Right lobe of liver (tissue), 4 donors: Measurements from ENCODE around the gene PRR36.

ENCODE experiments used
- CTCF ChIP-seq, 4 donors: fragments of 200-600 bp in 3 of 4; fragments of 450-650 bp in 1 of 4; IDR thresholded peaks; one replicate each; pipeline versions ENCODE4 v1.5.1 to v1.8.0; 2016 to 2022; ENCODE audit warnings: antibody characterized with exemption in 4 of 4, mild to moderate bottlenecking in 2 of 4
- POLR2A ChIP-seq: fragments of 450-650 bp; IDR thresholded peaks from one replicate; pipeline ENCODE4 v1.6.1; 2017; ENCODE audit warnings: antibody characterized with exemption, mild to moderate bottlenecking
- donor health status: DM: no; HTN: no; CAD: no.
- donor health status: DM: no; HTN: no; CAD: no.
- donor health status: DM: no; HTN: yes; CAD: no.

GRCh38 chr19:7885818-7886217, 11.6 kb upstream of the PRR36 start:
- TF ChIP-seq POLR2A (no peak), CTCF (IDR thresholded peaks at IDR 0.05) (no peak)
